OCI-LY7 (cell line): ENCODE data around the gene C1orf210. TPM values are rescaled to one million over a fixed set of nuclear protein-coding genes. Genes with fewer than 3 reads are reported as not detected.

Experiments used
- BruUV-seq: library from RNA; stranded (reverse); fragments of 400-500 nt; replicated peaks from 2 replicates; lab custom pipeline; 2021; lab: Mats Ljungman, UMichigan
- CTCF ChIA-PET: fragments of 300-600 bp; sonication (Branson Sonifier 250); formaldehyde crosslinking; loops from one replicate; lab custom pipeline; 2022; ENCODE audit warnings: antibody characterized with exemption; ENCODE audit not compliant: unreplicated experiment; lab: Charles Lee
- POLR2A ChIA-PET: fragments of 300-600 bp; sonication (Branson Sonifier 250); formaldehyde crosslinking; loops from one replicate; lab custom pipeline; 2022; ENCODE audit warnings: antibody characterized with exemption; lab: Charles Lee
- DNase-seq: peaks from one replicate; pipeline ENCODE4 v3.0.0-alpha.2; 2015; ENCODE audit warnings: low spot score
- H2AFZ ChIP-seq: fragments of 200-600 bp; sonication (generic), shearing (Covaris generic); 2 replicates; pipeline ENCODE4 v1.6.1; 2014; ENCODE audit warnings: mild to moderate bottlenecking, antibody characterized with exemption, low read length, moderate library complexity
- H3K27ac ChIP-seq: fragments of 200-600 bp; sonication (generic); 2 replicates; pipeline ENCODE4 v1.5.1; 2014; ENCODE audit warnings: mixed run types, low read depth, mild to moderate bottlenecking, moderate library complexity, low read length, inconsistent platforms; ENCODE audit not compliant: poor library complexity, severe bottlenecking
- H3K36me3 ChIP-seq: fragments of 200-600 bp; sonication (generic); 2 replicates; pipeline ENCODE4 v1.6.1; 2014; ENCODE audit warnings: mild to moderate bottlenecking, antibody characterized with exemption, low read length, moderate library complexity, mixed read lengths; ENCODE audit not compliant: insufficient read depth
- H3K4me1 ChIP-seq: fragments of 200-600 bp; sonication (generic); 2 replicates; pipeline ENCODE4 v1.5.1; 2014; ENCODE audit warnings: mild to moderate bottlenecking, low read length; ENCODE audit not compliant: insufficient read depth, poor library complexity, severe bottlenecking
- H3K4me2 ChIP-seq: fragments of 200-600 bp; sonication (generic); 2 replicates; pipeline ENCODE4 v1.6.1; 2014; ENCODE audit warnings: mild to moderate bottlenecking, low read length
- H3K4me3 ChIP-seq: fragments of 200-600 bp; sonication (generic); 2 replicates; pipeline ENCODE4 v1.5.1; 2014; ENCODE audit warnings: mild to moderate bottlenecking, low read depth, low read length; ENCODE audit not compliant: poor library complexity, severe bottlenecking
- H3K79me2 ChIP-seq: fragments of 200-600 bp; sonication (generic); 2 replicates; pipeline ENCODE4 v1.6.1; 2016; ENCODE audit warnings: low read depth, mild to moderate bottlenecking, low read length, moderate library complexity, mixed read lengths; ENCODE audit not compliant: insufficient read depth
- H3K9me2 ChIP-seq: fragments of 200-600 bp; sonication (generic); 2 replicates; pipeline ENCODE4 v1.6.1; 2016; ENCODE audit warnings: mild to moderate bottlenecking, low read length, mixed read lengths; ENCODE audit not compliant: insufficient read depth
- H3K9me3 ChIP-seq: fragments of 200-600 bp; sonication (generic); 2 replicates; pipeline ENCODE4 v1.6.1; 2014; ENCODE audit warnings: mild to moderate bottlenecking, mixed run types, low read length, mixed read lengths
- H4K20me1 ChIP-seq: fragments of 200-600 bp; sonication (generic); 2 replicates; pipeline ENCODE4 v1.6.1; 2014; ENCODE audit warnings: mild to moderate bottlenecking, antibody characterized with exemption, low read length, moderate library complexity, mixed read lengths; ENCODE audit not compliant: insufficient read depth
- CTCF ChIP-seq: fragments of 200-600 bp; sonication (generic); conservative IDR thresholded peaks from 2 replicates; pipeline ENCODE4 v1.5.1; 2014; ENCODE audit warnings: mild to moderate bottlenecking, antibody characterized with exemption, low read length, moderate library complexity, mixed read lengths
- EZH2phosphoT487 ChIP-seq: fragments of 200-600 bp; sonication (generic); IDR thresholded peaks from 2 replicates; pipeline ENCODE4 v1.6.1; 2018; ENCODE audit warnings: low read depth, borderline replicate concordance, mild to moderate bottlenecking, mixed run types, antibody characterized with exemption, low read length, moderate library complexity, mixed read lengths
- intact Hi-C: fragments of 100-400 bp; cut with micrococcal nuclease; formaldehyde crosslinking; loops from one replicate; pipeline ENCODE4 v1.10.0; 2022; ENCODE audit not compliant: unreplicated experiment
- total RNA-seq, 2 experiments: library from RNA; depleted of rRNA in 1 of 2; stranded (reverse); fragments of >200 nt in 1 of 2; shearing (Covaris generic) in 1 of 2; gene quantifications; 2 replicates each; pipeline ENCODE4 v1.2.3, GENCODE V29; 2014 to 2022

The C1orf210 gene
- total RNA-seq, 2 experiments from 2014 or later: not detected

GRCh38 chr1:43288058-43288784 is 2.8 kb upstream of the C1orf210 start:
- no peak for DNase-seq
- Histone ChIP-seq H3K79me2 (no peaks in the 10 kb centered on the region), H3K27ac (no peak overlapping the region), H4K20me1 (no peaks in the 10 kb centered on the region), H3K4me2 (no peak overlapping the region), H3K9me2 (no peaks in the 10 kb centered on the region), H3K36me3 (no peaks in the 10 kb centered on the region), H3K4me1 (no peaks in the 10 kb centered on the region), H2AFZ (no peak overlapping the region), H3K9me3 (no peaks in the 10 kb centered on the region), H3K4me3 (no peak overlapping the region)
- POLR2A ChIA-PET: no interaction called here
- BruUV-seq: no TSS peak
- intact Hi-C loops: no loop called here
- CTCF ChIA-PET: interaction anchor here (0.5 kb wide), 1 partner anchor 611 kb away, joined by 3 read pairs; no protein-coding TSS in a partner anchor
- no peak for TF ChIP-seq EZH2phosphoT487
- TF ChIP-seq CTCF: no peak

- Histone ChIP-seq H3K36me3 (no peaks in the 10 kb centered on the region), H3K9me3 (no peaks in the 10 kb centered on the region), H3K27ac (no peak overlapping the region), H3K4me2 (no peak overlapping the region), H3K4me3 (no peak overlapping the region), H2AFZ (no peak overlapping the region), H3K79me2 (no peaks in the 10 kb centered on the region), H3K4me1 (no peaks in the 10 kb centered on the region), H3K9me2 (no peaks in the 10 kb centered on the region), H4K20me1 (no peaks in the 10 kb centered on the region)
- POLR2A ChIA-PET: interaction anchor here (0.6 kb wide), 1 partner anchor 43 kb away, joined by 3 read pairs; no protein-coding TSS in a partner anchor
- intact Hi-C loops: no loop called here
- CTCF ChIA-PET: no interaction called here
- TF ChIP-seq EZH2phosphoT487 (no peak), CTCF (no peak)
- BruUV-seq: no TSS peak
- no peak for DNase-seq
These were observed 1.2 kb upstream of the C1orf210 start for GRCh38 chr1:43286533-43286932.

- no peak for TF ChIP-seq EZH2phosphoT487
- no peak for TF ChIP-seq CTCF
- intact Hi-C loops: no loop called here
- no peaks in the 10 kb centered on the region for H4K20me1 ChIP-seq
These were observed 734 bp upstream of the C1orf210 start for GRCh38 chr1:43286115-43286514.

More at GRCh38 chr1:43286115-43286514, 734 bp upstream of the C1orf210 start:
- Histone ChIP-seq H3K36me3 (no peaks in the 10 kb centered on the region), H3K4me2 (no peak overlapping the region), H3K27ac (no peak overlapping the region), H3K4me3 (no peak overlapping the region), H3K4me1 (no peaks in the 10 kb centered on the region), H3K9me3 (no peaks in the 10 kb centered on the region), H3K79me2 (no peaks in the 10 kb centered on the region), H3K9me2 (no peaks in the 10 kb centered on the region), H2AFZ (no peak overlapping the region)
- DNase-seq: no peak
- ChIA-PET CTCF (no interaction called here), POLR2A (interaction anchor here (0.7 kb wide), 1 partner anchor 960 kb away, joined by 4 read pairs; no protein-coding TSS in a partner anchor)
- no TSS peak for BruUV-seq
